ENCODE measurements around the gene BMPR1A.

DNA sequence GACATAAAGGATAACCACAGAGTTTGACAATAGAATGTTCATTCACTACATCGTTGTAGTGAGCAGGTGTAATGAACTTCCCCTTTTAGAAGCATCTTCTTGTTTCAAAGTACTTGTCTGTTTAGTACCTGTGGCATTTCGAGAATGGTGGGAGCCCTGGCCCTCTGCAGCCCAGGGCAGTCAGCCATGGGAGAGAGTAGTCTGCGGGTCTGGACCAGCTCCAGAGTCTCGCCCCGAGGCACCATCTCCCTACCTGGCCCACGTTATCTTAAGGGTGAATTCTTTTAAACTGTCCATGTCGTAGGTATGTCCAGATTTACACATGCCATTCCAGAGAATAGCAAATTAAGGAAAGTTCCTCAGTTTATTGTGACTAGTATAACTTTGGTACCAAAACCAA lies 99.7 kb downstream of the BMPR1A start:
- no peak for TF ChIP-seq POLR2A (IDR thresholded peaks at IDR 0.05)
- no peak for TF ChIP-seq CTCF (IDR thresholded peaks at IDR 0.05)

Data from right lobe of liver (tissue), 4 donors.